Measurements from ENCODE around the gene EGFR. TPM values are rescaled to one million over a fixed set of nuclear protein-coding genes. Genes with fewer than 3 reads are reported as not detected.
A peak's percentile ranks its signal among the peaks of the same experiment; 100 is the strongest.

EGFR gene
- total RNA-seq, 2 experiments from 2014 or later: not detected

DNA sequence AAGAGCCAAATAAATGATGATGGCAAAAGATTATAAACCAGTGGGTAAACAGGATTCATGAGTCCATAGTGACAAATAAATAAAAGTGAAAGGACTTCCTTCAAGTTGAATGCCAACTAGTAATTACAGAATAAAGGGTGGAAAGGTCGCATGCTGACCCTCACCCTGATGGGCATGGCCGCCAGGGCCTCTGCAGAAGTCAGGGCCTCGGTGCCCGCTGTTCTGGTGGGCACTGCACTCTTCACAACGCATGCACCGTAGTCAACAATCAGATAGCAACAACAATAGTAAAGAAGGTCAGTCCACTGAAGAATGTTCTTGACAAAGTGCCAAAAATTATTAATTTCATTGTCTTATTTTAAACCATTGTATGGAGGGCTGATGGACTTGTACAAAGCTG is 223.1 kb downstream of the EGFR start:
- Mint-ChIP-seq H3K36me3 (no peaks in the 10 kb centered on the region), H3K27me3 (peaks cover 4% of the 10 kb centered on the region), H3K4me3 (no peak overlapping the region), H3K4me1 (no peaks in the 10 kb centered on the region), H3K27ac (no peak overlapping the region), H3K9me3 (no peaks in the 10 kb centered on the region)
- no peak for DNase-seq

- H3K9me3 Mint-ChIP-seq: no peaks in the 10 kb centered on the region
- peaks cover 4% of the 10 kb centered on the region for H3K27me3 Mint-ChIP-seq
- no peak overlapping the region for H3K27ac Mint-ChIP-seq
- DNase-seq: no peak
- H3K4me3 Mint-ChIP-seq: no peak overlapping the region
- H3K36me3 Mint-ChIP-seq: no peaks in the 10 kb centered on the region
- no peaks in the 10 kb centered on the region for H3K4me1 Mint-ChIP-seq
These were observed 223.8 kb downstream of the EGFR start for GRCh38 chr7:55242613-55243012.

GRCh38 chr7:55244006-55244745 is 225.4 kb downstream of the EGFR start:
- no peaks in the 10 kb centered on the region for H3K9me3 Mint-ChIP-seq
- H3K27me3 Mint-ChIP-seq: peaks cover 6% of the 10 kb centered on the region
- no peaks in the 10 kb centered on the region for H3K36me3 Mint-ChIP-seq
- no peak overlapping the region for H3K27ac Mint-ChIP-seq
- no peak for DNase-seq
- no peaks in the 10 kb centered on the region for H3K4me1 Mint-ChIP-seq
- no peak overlapping the region for H3K4me3 Mint-ChIP-seq

- DNase-seq: no peak
- peaks cover 4% of the 10 kb centered on the region for H3K27me3 Mint-ChIP-seq
- no peaks in the 10 kb centered on the region for H3K36me3 Mint-ChIP-seq
- no peaks in the 10 kb centered on the region for H3K4me1 Mint-ChIP-seq
- no peak overlapping the region for H3K27ac Mint-ChIP-seq
- H3K9me3 Mint-ChIP-seq: no peaks in the 10 kb centered on the region
- no peak overlapping the region for H3K4me3 Mint-ChIP-seq
These were observed 226.5 kb downstream of the EGFR start for GRCh38 chr7:55245271-55245723.

GRCh38 chr7:55246171-55246570 is 227.4 kb downstream of the EGFR start:
- DNase-seq: no peak
- no peaks in the 10 kb centered on the region for H3K4me1 Mint-ChIP-seq
- H3K9me3 Mint-ChIP-seq: no peaks in the 10 kb centered on the region
- H3K4me3 Mint-ChIP-seq: no peak overlapping the region
- H3K36me3 Mint-ChIP-seq: no peaks in the 10 kb centered on the region
- H3K27me3 Mint-ChIP-seq: peaks cover 10% of the 10 kb centered on the region
- no peak overlapping the region for H3K27ac Mint-ChIP-seq

- H3K27me3 Mint-ChIP-seq: peaks cover 20% of the 10 kb centered on the region
- no peak for DNase-seq
- no peak overlapping the region for H3K27ac Mint-ChIP-seq
- H3K9me3 Mint-ChIP-seq: no peaks in the 10 kb centered on the region
- H3K4me1 Mint-ChIP-seq: no peaks in the 10 kb centered on the region
- H3K4me3 Mint-ChIP-seq: no peak overlapping the region
- H3K36me3 Mint-ChIP-seq: no peaks in the 10 kb centered on the region
These were observed 228.6 kb downstream of the EGFR start for GRCh38 chr7:55247428-55247827.

DNA sequence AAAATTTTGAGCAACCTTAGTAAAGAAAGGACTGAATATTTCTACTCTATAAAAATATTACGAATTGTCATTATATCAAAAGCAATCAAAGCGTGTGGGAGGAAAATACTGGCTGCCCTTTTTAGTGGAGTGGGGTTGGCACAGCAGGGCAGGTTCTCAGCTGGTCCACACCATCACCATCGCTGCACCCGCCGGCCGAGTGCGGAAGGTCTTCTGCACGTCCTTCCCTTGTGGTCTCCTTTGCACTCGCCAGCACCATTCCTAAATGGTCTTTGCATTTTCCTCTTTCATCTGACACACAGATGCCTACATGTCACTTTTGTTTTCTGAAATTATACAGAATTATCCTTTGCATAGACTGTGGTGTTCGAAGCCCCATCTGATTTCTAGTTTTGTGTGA is 229.7 kb downstream of the EGFR start:
- H3K27me3 Mint-ChIP-seq: peaks cover 31% of the 10 kb centered on the region
- H3K36me3 Mint-ChIP-seq: no peaks in the 10 kb centered on the region
- H3K4me3 Mint-ChIP-seq: no peak overlapping the region
- no peaks in the 10 kb centered on the region for H3K9me3 Mint-ChIP-seq
- DNase-seq: no peak
- no peaks in the 10 kb centered on the region for H3K4me1 Mint-ChIP-seq
- no peak overlapping the region for H3K27ac Mint-ChIP-seq

DNA sequence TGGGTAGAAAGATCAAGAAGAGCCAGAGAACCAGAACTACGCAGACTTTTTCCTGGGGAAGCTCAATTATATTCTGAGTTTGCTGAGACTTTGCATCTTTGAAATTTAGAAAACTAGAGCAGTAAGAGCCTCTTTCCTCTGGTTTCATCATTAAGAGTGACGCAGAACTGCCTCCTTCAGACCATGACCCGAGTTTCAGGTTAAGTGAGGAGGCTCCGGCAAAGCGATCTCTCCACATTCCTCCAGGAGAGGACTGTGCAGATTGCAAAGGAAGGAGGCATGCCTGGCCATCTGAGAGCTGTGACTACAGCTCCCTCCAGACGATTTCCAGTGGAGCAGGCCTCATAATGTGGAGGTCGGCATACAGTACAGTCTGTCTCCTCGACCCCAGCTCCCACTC is 230.5 kb downstream of the EGFR start:
- Mint-ChIP-seq H3K4me3 (no peak overlapping the region), H3K36me3 (no peaks in the 10 kb centered on the region), H3K27me3 (peaks cover 39% of the 10 kb centered on the region), H3K4me1 (no peaks in the 10 kb centered on the region), H3K27ac (no peak overlapping the region), H3K9me3 (no peaks in the 10 kb centered on the region)
- DNase-seq: no peak

GRCh38 chr7:55250313-55250712 is 231.5 kb downstream of the EGFR start:
- no peak for DNase-seq
- no peaks in the 10 kb centered on the region for H3K36me3 Mint-ChIP-seq
- H3K27me3 Mint-ChIP-seq: peaks cover 44% of the 10 kb centered on the region
- H3K4me1 Mint-ChIP-seq: peaks cover 5% of the 10 kb centered on the region
- no peaks in the 10 kb centered on the region for H3K9me3 Mint-ChIP-seq
- no peak overlapping the region for H3K27ac Mint-ChIP-seq
- no peak overlapping the region for H3K4me3 Mint-ChIP-seq

DNA sequence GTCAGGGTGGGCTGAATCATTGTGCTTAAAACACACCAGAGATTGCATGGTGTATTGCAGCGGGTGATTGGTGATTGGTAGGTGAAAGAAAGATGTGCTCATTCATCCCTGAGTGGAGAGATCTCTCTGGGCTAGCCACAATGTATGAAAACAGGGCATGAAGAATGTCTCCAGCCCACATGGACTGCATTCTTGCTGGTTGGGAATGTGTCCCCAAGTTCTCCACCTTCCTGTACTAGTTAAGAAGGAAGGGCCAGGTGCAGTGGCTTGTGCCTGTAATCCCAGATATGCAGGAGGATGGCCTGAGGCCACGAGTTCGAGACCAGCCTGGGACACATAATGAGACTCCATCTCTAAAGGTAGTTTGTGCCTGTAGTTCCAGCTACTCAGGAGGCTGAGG is 232.5 kb downstream of the EGFR start:
- Mint-ChIP-seq H3K27ac (no peak overlapping the region), H3K36me3 (no peaks in the 10 kb centered on the region), H3K9me3 (no peaks in the 10 kb centered on the region), H3K27me3 (peaks cover 54% of the 10 kb centered on the region), H3K4me1 (peaks cover 6% of the 10 kb centered on the region), H3K4me3 (no peak overlapping the region)
- DNase-seq: no peak

DNA sequence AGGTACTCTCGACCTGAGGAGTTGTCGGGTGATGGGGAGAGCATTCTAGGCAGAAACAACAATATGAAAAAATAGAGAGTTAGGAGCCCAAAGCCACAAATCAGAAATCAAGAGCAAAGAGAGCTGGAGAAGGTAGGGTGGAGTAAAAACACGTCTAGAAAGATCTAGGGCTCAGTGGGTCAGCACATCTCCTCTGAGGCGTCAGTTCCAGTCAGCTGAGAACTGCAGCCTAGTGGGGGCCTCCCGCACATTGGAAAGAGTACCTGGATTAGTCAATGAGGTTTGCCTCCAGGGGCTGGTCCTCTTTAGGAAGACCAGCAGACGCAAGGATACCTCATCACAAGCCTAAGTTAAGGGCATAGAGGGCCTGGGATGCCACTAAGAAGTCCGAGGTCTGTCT is 233.1 kb downstream of the EGFR start:
- H3K4me1 Mint-ChIP-seq: peaks cover 6% of the 10 kb centered on the region
- no peak overlapping the region for H3K4me3 Mint-ChIP-seq
- no peak for DNase-seq
- H3K9me3 Mint-ChIP-seq: no peaks in the 10 kb centered on the region
- peaks cover 60% of the 10 kb centered on the region for H3K27me3 Mint-ChIP-seq
- H3K27ac Mint-ChIP-seq: no peak overlapping the region
- no peaks in the 10 kb centered on the region for H3K36me3 Mint-ChIP-seq

DNA sequence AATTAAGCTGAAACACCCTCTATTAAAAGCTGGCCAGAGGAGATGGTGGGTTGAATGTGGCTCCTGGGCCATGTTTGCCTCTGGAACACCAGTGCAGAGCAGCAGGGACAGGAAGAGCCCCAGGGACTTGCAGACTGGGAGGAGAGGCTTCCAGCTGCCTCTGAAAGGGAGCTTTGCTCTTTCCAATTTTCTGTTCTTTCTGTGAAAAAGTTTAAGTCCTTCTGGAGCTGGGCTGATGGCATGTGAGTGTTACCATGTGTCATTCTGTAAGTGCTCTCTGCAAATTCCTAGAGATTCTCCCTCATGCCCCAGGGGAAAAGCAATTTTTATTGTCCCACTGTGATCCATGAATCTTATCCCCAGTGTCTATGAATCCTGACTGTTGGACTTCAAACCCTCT is 233.6 kb downstream of the EGFR start:
- no peak for DNase-seq
- Mint-ChIP-seq H3K4me1 (peaks cover 6% of the 10 kb centered on the region), H3K27me3 (peaks cover 65% of the 10 kb centered on the region), H3K9me3 (no peaks in the 10 kb centered on the region), H3K4me3 (no peak overlapping the region), H3K36me3 (no peaks in the 10 kb centered on the region), H3K27ac (no peak overlapping the region)

GRCh38 chr7:55253188-55253587 is 234.4 kb downstream of the EGFR start:
- Mint-ChIP-seq H3K36me3 (no peaks in the 10 kb centered on the region), H3K27me3 (peaks cover 66% of the 10 kb centered on the region), H3K4me3 (no peak overlapping the region), H3K9me3 (no peaks in the 10 kb centered on the region), H3K4me1 (peaks cover 6% of the 10 kb centered on the region), H3K27ac (no peak overlapping the region)
- DNase-seq: no peak

DNA sequence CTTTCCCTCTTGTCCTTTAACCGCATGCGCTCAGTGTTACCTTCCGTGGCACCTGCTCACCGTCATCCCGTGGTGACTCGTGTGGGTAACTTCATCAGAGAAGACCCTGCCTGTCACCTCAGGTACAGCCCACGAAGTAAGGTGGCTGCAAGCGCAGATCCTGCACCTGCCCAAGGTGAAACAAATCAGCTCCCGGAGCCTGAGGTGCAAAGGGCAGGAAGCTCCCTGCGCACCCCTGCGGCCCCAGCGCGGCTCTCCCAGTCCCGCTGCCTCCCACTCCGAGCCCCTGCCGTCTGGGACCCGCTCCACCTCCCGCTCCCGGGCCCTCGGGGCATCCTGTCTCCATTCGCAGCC is 235.4 kb downstream of the EGFR start:
- H3K36me3 Mint-ChIP-seq: no peaks in the 10 kb centered on the region
- peaks cover 66% of the 10 kb centered on the region for H3K27me3 Mint-ChIP-seq
- no peaks in the 10 kb centered on the region for H3K9me3 Mint-ChIP-seq
- H3K27ac Mint-ChIP-seq: no peak overlapping the region
- H3K4me1 Mint-ChIP-seq: peaks cover 6% of the 10 kb centered on the region
- no peak for DNase-seq
- no peak overlapping the region for H3K4me3 Mint-ChIP-seq

DNA sequence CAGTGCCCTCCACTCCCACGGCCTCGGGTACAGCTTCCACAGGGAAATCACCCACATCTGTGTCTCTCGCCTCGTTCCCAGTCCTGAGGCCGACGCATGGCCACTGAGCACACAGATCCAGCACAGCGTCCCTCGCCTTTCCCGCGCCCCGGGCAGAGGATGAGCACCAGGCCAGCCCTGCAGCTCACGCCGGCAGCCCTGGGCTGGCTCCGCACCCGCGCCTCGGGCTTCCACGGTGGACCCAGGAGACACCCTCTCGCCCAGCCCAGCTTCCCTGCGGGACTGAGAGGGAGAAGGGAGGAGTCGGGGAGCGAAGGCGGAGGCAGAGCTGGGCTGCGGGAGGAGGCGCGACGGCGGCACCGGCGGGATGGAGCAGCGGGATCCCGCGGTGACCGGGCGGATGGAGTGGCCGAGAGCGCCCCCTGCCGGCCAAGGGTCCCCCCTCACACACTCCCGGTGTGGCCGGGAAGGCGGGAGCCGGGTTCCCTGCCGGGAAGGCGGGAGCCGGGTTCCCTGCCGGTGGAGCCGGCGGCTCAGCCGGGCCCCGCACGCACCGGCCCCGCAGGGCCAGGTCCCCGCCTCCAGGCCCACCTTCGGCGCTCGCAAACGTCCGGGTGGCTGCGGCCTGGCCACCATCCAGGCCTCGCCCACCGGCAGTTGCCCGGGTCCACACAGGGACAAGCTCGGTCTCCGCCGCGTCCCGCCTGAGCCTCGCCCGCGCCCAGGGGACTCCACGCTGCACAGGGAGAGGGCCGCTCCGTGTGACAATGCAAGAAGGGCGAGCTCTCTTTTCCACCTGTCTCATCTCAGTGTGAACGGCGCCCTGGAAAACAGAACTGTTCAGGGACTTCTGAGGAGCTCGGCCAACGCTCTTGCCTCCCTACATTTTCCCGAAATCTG is 236.0 kb downstream of the EGFR start:
- no peak overlapping the region for H3K27ac Mint-ChIP-seq
- no peaks in the 10 kb centered on the region for H3K36me3 Mint-ChIP-seq
- peak; percentile 62 for DNase-seq
- peaks cover 6% of the 10 kb centered on the region for H3K4me1 Mint-ChIP-seq
- H3K9me3 Mint-ChIP-seq: no peaks in the 10 kb centered on the region
- H3K4me3 Mint-ChIP-seq: peak overlapping the region; percentile 69
- peaks cover 68% of the 10 kb centered on the region for H3K27me3 Mint-ChIP-seq
